ENCODE measurements around the gene CTPS1.

CTPS1 gene, protein sequence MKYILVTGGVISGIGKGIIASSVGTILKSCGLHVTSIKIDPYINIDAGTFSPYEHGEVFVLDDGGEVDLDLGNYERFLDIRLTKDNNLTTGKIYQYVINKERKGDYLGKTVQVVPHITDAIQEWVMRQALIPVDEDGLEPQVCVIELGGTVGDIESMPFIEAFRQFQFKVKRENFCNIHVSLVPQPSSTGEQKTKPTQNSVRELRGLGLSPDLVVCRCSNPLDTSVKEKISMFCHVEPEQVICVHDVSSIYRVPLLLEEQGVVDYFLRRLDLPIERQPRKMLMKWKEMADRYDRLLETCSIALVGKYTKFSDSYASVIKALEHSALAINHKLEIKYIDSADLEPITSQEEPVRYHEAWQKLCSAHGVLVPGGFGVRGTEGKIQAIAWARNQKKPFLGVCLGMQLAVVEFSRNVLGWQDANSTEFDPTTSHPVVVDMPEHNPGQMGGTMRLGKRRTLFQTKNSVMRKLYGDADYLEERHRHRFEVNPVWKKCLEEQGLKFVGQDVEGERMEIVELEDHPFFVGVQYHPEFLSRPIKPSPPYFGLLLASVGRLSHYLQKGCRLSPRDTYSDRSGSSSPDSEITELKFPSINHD

DNA sequence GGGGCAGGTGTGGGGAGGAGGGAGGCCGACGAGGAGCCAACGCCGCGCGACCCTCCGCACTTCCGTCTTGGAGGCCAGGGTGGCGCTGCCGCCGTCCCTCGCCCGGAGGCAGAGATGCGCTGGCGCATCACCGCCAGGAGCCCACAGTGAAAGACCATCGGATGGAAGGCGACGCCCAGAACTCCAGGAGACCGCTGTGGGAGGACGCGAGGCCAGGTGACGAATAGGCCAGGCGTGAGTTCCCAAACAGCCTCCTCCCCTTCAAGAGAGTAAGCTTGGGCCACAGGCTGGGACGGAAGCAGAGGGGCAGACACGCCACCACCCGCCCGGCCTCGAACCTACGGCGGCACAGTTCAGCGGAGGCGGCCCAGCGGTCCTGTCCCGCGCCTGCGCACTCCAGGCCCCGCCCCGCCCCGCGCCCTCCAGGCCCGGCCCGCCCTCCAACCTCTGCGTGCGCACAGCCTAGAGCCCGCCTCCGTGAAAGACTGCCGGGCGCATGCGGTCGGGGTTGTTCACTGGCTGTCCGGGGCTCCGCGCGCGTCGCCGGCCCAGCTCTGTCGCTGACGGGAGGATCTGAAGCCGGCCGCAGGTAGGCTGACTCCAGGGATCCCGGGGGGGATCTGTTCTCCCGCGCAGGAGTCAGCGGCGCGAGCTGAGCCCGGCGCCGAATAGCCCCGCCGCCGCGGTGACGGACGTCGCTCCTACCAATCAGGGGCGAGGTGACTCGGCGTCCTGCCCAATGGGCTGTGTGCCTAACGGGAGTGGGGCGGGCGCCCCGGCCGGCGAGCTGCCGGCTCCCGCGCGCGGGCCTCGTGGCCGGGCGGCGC lies at the start of gene CTPS1:
CTPS1 (plus strand) TSS at position 456 of the 827 bp plus-strand sequence. CDS start 3,595 bp downstream, outside the sequence.
- peak; percentile 95 to 98 for DNase-seq

DNA sequence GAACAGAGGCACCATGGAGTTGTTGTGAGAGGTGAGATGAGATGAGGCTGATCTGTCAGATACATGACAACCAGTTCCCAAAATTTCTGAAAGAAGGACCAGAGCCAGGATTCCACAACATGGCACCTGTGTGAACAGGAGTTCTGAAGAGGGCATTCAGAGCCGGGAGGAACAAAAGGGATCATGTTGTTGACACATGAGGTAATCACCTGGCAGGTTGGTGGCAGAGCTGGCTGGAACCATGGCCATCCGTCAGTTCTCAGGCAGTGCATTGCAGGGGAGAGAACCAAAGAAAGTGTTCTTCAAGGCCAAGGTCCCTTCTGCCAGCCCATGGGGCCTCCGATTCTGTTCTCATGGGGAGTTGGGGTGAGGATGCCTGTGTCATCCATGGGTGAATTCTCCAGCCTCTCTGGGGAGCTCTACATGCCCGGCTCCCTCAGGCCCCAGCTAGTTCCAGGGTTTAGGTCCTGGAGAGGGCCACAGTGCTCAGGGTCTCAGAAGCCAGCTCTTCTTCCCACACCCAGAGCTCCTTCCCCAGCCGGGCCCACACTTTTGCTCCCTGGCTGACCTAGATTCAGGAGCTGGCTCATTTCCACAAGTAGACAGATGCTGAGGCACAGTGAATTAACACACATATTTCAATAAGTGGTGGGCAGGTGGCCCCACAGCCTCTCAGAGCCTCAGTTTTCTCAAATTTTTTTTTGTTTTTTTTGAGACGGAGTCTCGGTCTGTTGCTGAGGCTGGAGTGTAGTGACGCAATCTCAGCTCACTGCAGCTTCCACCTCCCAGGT lies 49.1 kb upstream of the CTPS1 start:
- DNase-seq, result no peak

DNA sequence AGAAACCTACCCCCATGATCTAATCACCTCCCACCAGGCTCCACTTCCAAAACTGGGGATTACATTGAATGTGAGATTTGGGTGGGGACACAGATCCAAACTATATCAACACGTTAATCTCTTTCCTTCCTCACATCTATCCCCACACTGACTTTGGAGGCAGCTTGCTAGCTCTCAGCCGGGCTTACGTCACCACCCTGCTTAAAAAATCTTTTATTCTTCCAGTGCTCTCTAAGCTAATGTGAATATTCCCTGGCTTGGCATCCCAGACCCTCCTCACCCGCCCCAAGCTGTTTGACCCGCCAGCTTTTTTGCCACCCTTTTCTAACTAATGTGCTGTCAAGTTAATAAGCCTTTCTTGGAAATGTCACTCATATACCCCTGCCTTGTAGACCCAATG lies 47.9 kb upstream of the CTPS1 start:
- DNase-seq, result no peak

DNA sequence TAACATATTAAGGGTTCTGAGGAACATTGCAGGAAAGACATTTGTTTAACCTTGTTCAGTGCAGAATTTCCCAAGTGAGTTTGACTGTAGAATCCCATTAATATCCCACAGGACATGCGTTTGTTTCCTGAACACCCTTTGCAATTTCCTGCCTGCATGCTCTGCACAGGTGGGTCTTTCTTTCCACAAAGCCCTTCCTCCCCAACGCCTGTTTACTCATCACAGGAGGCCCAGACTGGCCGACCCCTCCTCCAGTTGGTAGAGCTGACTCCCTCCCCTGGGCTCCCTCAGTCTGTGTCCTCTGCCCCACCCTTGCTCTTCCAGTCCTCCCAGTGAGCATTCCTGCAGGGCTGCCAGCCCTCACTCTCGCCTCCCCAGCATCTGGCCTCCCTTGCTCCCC lies 47.5 kb upstream of the CTPS1 start:
- no peak for DNase-seq

DNA sequence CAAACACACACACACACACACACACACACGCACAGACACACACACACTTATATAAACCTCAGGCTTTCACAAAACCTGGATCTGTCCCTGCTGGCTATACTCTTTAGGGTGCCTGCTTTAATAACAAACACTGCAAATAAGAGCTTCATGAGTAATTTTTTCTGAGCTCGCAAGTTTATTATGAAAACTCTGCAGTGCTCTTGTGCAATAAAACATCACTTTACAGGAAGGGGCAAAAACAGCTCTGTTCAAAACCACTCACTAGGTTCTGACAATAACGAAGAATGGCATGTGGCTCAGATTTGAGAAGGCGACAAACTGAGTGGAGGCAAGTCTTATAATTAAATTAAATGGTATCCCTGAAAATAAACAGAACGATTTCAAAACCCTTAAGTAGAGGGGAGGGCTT lies 42.6 kb upstream of the CTPS1 start:
- no peak for DNase-seq

DNA sequence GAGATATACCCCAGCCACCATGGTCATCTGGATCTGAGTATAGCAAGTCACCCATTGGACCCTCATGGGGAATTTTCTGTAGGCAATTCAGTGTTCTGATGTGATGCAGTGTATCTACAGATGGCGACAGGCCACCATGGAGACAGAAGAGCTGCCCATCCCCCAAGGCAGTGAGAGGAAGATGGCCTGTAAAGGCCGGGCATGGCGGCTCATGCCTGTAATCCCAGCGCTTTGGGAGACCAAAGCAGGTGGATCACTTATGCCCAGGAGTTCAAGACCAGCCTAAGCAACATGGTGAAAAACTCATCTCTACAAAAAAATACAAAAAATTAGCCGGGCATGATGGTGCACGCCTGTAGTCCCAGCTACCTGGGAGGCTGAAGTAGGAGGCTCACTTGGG lies 41.1 kb upstream of the CTPS1 start:
- no peak for DNase-seq

DNA sequence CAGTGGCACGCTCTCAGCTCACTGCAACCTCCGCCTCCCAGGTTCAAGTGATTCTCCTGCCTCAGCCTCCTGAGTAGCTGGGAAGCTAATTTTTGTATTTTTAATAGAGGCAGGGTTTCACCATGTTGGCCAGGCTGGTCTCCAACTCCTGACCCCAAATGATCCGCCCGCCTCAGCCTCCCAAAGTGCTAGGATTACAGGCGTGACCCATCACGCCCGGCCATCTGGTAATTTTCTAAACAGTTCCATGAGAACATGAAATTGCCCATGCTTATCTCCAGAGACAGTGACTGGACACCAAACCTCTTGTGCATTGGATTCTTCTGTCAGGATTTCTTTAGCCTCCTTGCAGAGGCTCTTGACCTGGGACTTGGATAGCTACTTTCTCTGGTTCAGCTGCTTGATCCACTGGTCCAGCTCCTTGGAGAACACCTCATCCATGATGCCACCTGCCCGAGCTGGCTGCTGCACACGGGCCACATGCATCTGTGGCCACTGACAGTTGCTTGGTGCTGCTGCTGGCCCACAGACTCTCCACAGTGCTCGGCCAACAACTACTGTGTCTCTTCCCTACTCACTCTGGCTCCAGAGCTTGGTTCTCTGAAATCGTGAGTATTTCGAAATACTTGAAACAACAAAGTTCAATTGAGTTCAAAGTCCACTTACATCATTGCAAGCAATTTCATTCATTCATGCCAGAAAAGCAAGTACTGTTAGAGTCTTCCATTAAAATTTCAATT lies 40.0 kb upstream of the CTPS1 start:
- no peak for DNase-seq

DNA sequence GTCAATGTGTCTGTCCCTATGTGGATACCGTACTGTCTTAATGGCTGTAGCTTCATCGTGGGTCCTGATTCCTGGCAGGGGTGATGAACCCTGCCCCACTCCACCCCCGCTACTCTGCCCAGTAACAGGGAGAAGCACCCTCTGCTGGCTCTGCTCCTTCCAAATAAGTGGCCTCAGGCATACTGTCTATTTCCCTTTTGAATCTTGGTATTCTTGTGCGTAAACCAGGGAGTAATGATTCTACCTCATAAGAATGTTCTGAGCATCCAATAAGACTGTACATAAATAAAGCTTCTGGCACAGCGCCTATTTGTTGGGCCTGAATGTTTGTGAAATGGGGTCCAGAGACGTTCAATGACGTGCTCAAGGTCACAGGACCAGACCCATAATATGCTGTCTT lies 35.2 kb upstream of the CTPS1 start:
- DNase-seq, result no peak

DNA sequence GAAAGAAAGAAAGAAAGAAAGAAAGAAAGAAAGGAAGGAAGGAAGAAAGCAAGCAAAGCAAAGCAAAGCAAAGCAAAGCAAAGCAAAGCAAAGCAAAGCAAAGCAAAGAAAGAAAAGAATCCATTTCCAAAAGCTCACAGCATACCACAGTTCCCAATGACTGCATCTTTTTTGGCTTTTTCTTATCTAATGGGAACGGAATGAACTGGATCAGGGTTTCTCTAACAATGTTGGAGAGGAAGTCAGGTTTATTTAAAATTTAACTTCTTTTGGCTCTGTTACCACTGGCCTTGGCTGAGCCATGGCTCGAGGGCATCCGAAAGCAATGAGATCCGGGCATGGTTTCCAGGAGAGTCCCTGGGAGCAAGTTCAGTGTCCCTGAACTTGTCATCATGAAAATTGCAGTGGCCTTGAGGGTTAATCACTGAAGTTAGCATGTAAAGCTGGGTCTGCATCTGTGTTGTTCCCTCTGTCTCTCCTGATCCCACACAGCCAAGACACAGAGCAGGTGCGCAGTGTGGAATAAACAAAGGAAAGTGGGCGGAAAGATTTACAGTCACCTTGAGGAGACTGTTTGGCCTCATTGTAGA lies 34.6 kb upstream of the CTPS1 start:
- no peak for DNase-seq

DNA sequence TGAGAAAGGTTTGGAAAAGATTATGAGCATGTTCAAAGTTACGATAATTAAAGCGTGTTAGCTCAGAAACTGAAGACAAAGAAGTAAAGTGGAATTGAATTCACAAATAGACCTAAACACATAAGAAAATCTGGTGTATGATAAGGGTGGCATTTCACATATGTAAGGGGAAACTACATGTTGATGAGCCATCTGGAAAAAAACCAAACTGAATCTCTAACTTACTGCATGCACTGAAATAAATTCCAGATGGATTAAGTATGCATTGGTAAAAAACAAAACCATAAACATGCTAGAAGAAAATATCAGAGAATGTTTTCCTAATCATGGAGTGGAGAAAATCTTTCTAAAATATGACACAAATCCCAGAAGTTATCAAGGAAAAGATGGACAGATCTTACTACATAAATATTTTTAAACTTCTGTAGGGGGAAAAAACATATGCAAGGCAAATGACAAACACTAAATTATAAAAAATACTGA lies 34.0 kb upstream of the CTPS1 start:
- no peak for DNase-seq

DNA sequence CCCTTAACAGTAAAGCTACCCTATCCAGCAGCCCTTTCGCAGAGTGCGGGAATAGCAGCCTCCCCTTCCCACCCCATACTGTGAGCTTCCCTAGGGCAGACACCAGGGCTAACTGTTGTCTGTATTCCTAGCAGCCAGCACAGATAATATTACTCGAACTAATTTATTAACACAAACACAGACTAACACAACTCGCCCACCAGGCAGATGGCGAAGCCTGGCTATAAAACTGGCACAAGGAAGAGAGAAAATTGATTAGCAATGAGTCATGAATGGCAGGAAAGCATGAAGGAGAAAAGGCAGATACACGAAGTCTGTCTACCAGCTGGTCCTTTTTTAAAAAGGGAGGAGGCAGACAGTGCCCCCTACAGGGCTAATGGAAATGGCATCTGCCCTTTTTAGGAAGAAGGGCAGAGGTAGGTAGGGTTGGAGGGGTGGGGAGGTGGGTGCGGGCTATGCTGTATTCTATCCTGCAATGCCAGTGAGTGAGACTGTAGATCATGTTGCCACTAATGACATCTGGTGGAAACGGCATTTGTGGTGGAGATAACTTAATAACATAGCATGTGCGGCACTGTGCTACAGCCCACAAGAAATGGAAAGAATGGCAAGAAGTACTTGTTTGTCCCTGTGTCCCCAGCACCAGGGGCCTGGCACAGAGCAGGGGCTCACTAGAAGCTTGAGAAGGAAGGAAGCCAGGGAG lies 30.6 kb upstream of the CTPS1 start:
- DNase-seq, result peak; percentile 40 to 42

DNA sequence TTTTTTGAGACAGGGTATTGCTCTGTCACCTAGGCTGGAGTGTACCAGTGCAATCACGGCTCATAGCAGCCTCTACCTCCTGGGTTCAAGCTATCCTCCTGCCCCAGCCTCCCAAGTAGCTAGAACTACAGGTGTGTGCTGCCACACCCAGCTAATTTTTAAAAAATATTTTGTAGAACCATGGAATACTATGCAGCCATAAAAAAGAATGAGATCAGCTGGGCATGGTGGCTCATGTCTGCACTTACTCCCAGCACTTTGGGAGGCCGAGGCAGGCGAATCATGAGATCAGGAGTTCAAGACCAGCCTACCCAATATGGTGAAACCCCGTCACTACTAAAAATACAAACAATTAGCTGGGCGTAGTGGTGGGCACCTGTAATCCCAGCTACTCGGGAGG lies 29.9 kb upstream of the CTPS1 start:
- DNase-seq, result no peak

DNA sequence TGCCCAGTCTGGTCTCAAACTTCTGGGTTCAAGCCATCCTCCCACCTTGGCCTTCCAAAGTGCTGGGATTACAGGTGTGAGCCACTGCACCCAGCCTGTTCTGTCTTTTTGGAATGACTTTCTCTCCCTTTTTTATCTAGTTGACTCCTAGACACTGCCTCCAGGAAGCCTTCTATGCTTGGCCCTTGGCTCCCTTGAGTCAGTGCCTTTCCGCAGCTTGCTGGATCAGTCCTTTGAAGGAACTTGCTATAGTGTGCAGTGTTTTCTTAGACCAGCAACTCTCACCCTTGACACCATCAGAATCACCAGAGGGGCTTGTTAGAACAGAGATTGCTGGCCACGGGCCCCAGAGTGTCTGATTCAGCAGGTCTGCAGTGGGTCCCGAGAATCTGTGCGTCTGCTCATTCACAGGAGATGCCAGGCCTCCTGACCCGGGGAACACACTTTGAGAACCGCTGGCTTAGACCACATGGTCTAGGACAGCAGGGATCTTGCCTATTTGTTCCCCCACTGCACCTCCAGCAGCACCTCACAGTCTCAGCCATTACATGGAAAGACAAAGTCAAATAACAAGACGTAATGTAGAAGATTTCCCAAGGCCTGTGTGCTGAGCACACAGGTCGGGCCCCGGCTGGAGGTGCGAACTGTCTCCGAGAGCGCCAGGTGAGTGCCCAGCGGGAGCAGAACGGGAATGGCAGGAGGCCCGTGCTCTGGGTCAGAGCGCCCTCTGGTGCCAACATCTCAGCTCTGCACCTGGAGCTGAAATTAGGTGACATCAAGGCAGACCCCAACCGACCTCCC lies 27.4 kb upstream of the CTPS1 start:
- DNase-seq, result peak; percentile 43 to 61

DNA sequence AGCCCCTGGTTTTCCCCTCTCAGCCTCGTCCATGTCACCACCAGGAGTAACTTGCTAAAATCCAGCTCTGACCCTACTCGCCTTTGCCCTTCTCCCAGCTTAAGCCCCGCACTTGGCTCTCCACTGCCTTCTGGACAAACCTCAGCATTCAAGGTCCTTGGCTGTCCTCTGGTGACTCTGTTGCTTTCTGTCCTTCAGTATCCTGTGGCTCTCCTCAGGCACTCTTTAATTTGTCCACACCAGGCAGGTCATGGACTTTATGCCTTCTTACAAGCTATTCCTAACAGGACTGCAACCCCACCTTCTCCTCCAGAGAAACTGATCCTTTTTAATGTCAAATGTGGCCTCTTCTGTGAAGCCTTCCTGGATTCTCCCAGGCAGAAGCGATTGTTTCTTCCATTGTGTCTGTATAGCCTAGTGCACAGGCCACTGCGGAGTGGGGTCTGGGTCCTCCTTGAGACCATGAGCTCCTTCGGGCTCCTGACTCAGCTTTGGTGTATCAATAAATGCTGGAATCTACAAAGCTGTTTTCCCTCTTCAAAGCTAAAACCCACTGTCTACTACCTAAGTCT lies 26.7 kb upstream of the CTPS1 start:
- DNase-seq, result no peak

DNA sequence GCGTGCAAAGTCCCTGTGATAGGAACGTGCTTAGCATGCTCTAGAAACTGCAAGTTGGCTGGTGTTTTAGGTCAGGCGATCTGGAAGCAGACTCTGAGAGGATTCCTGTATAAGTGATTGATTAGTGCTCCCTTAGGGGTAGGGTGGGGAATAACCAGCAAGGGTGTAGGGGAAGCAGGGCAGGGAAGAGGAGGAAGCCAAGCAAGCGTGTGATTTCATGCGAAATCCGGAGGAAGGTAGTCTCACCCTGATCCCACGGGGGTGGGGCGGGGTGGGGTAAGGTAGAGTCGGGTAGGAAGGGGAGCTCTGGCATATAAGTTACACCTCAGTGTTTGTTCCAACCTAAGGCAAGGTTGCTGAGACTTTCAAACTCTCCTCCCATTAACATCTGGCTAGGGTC lies 24.9 kb upstream of the CTPS1 start:
- DNase-seq, result no peak

DNA sequence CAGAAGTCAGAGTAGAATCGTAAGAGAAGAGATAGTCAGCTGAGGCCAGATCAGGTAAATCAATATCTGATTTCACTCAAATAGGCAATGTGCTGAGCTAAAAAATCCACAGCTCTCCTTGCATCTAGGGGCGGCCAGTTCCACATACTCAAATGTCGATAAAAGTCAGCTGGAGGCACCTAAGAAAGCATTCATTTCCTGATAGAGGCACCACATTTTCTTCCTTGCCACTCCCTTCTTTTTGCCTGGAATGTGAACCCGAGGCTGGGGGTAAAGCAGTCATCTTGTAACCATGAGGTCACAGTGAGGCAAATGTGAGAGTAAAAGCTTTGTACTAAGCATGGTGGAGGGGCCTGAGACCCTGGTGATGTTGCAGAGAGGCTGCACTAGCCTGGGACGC lies 24.2 kb upstream of the CTPS1 start:
- DNase-seq, result no peak

DNA sequence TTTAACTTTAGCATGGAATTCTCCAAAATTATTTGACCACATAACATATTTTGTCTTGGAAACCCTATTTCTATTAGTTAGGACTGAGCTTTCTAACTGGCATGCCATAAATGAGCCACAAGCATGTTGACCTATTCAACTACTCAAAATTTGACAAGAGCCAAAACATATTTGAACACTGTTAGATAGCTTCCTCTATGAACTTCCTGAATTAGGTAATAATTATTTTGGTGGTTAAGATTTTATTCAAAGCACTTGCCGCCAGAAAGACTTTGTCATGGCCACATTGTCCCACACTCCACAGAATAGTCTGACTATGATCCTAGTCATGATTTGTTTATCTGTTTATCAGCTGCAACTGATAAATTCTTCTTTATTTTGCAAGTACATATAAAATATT lies 23.1 kb upstream of the CTPS1 start:
- no peak for DNase-seq

DNA sequence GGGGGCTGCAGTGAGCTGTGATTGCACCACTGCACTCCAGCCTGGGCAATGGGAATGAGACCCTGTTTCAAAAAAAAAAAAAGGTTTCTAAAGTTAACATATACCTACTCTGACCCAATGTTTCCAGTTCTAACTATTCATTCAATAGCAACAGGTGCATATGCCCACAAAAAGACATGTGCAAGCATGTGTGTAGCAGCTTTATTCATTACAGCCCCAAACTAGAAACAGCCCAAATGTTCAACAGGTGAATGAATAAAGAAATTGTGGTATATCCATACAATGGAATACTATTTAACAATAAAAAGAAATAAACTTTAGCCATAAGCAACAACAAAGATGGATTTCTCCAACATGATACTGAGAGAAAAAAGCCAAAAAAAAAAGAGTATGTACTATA lies 21.3 kb upstream of the CTPS1 start:
- DNase-seq, result no peak

DNA sequence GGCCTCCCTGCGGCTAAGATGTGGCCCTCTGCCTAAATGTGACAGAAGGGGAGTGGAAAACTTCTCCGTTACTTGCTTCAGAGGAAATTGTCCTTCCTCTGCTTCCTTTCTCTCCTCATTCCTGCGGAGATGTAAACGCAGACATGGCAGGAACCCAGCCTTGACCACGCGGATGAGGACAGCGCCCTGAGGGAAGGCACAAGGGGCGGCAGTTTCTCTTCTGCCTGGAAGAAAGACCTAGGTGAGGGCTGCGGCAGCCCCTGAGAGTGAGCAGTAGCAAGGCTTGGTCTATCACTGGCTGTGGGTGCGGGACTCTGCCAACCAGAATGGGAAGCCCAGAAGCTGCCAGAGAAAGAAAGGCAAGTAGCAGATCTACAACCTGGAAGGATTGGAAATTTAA lies 14.0 kb upstream of the CTPS1 start:
- DNase-seq, result no peak

DNA sequence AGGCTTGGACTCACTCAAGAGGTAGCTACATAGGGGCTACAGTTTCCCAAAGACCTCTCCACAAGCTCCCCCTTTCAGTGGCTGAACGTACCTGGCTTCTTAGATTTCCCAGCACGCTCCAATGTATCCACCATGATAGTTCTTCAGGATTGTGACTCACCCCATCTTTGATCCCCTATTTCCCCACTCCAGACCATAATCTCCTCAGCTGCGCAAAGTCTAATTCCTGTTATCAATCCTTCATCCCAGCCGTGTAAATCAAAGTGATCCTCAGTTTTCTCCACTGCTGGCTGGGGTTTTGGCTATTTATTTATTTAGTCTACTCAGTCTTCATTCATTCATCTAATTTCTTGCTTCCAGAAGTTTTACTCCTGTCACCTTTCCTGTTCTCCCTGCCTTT lies 13.1 kb upstream of the CTPS1 start:
- no peak for DNase-seq

Measured in stimulated activated CD4-positive, alpha-beta T cell treated with anti-CD3 and anti-CD28 coated beads, Interleukin-4, amount 100 ng/mL, for 4 hours (primary cell).